ENCODE data around the gene PTPN4. TPM values are rescaled to one million over a fixed set of nuclear protein-coding genes. Genes with fewer than 3 reads are reported as not detected.

Gene PTPN4
- total and polyA plus RNA-seq, 9 of the 15 experiments (the other 6 are each of a cell fraction or from before 2014, with no cell fraction given) = 5.0 to 32.8 (median 27.3) TPM

- no peaks in the 10 kb centered on the region for H3K4me1 ChIP-seq (replicated peaks in 1 of 2; ENCODE audit: control insufficient read depth in 2 of 2, insufficient read depth in 2 of 2, low read length in 2 of 2)
- FAIRE-seq (no peak), ATAC-seq (no peak), DNase-seq (ENCODE audit: extremely low read depth in 1 of 4, low spot score in 3 of 4) (no peak)
- TF ChIP-seq KAT8 (IDR thresholded peaks at IDR 0.05; ENCODE audit: low read depth) (no peak), CREBBP (IDR thresholded peaks at IDR 0.05; ENCODE audit: low read depth, low read length) (no peak), GTF2B (IDR thresholded peaks at IDR 0.05; ENCODE audit: extremely low read depth, insufficient read length) (no peak), ZNF395 (CRISPR knock-in tag; IDR thresholded peaks at IDR 0.05) (no peak), CEBPZ (IDR thresholded peaks at IDR 0.05; ENCODE audit: borderline replicate concordance, low read depth, low read length) (no peak), PHB2 (IDR thresholded peaks at IDR 0.05; ENCODE audit: low read depth) (no peak), NFIC (IDR thresholded peaks at IDR 0.05) (no peak), ZNF75A (CRISPR knock-in tag; IDR thresholded peaks at IDR 0.05) (no peak)
- no peaks in the 10 kb centered on the region for H3K27me3 ChIP-seq (ENCODE audit: control insufficient read depth in 2 of 2, insufficient read depth in 2 of 2, low read length in 2 of 2)
- WGBS (ENCODE audit: insufficient coverage, low coverage, missing lambda C conversion rate) = 63% methylated on average over 2 of the region's 2 CpGs
- H3K36me3 ChIP-seq (ENCODE audit: control insufficient read depth, insufficient read depth, low read length) = peaks cover 38% of the 10 kb centered on the region; the same call in 2 of the 3 replicates
- no peaks in the 10 kb centered on the region for H3K79me2 ChIP-seq (ENCODE audit: control insufficient read depth, insufficient read depth, low read length)
- H4K20me1 ChIP-seq (replicated peaks; ENCODE audit: control insufficient read depth, insufficient read depth, low read length) = no peaks in the 10 kb centered on the region
- CTCF ChIA-PET (ENCODE audit: low intra/inter-chr PET ratio) = no interaction called here
- no peak overlapping the region for H3K4me3 ChIP-seq
- no peak overlapping the region for H2AFZ ChIP-seq (ENCODE audit: low read depth, low read length)
- H3K4me2 ChIP-seq (ENCODE audit: insufficient read depth, low read length) = no peak overlapping the region
- in situ Hi-C loops (cut with MboI) (no loop called here), intact Hi-C loops (cut with micrococcal nuclease) (no loop called here)
- peaks cover 2% of the 10 kb centered on the region; the same call in 1 of the 2 replicates for H3K9me3 ChIP-seq (replicated peaks; ENCODE audit: control insufficient read depth, insufficient read depth, low read depth, low read length)
- H3K9me1 ChIP-seq (ENCODE audit: control insufficient read depth, insufficient read depth, low read length) = no peaks in the 10 kb centered on the region
- no TSS peak for BruUV-seq (replicated peaks)
- POLR2A ChIA-PET = no interaction called here
- H3K27ac ChIP-seq (ENCODE audit: extremely low read depth, low read depth, low read length) = no peak overlapping the region
- no peak overlapping the region for H3K9ac ChIP-seq (ENCODE audit: insufficient read depth in 1 of 2, low read depth in 2 of 2, low read length in 2 of 2)
Observed at GRCh38 chr2:119960821-119961220, 201.1 kb downstream of the PTPN4 start.

Data from K562 (cell line).